Ascending aorta (tissue), 2 donors: ENCODE results near the gene SLCO1A2. TPM values are rescaled to one million over a fixed set of nuclear protein-coding genes. Genes with fewer than 3 reads are reported as not detected.

Source experiments
- DNase-seq, 2 donors: peaks; one replicate each; pipeline ENCODE4 v3.0.0-alpha.2; 2019; ENCODE audit warnings: low spot score in 2 of 2
- H3K27ac ChIP-seq, 2 donors: fragments of 200-600 bp; sonication (generic); one replicate each; pipeline ENCODE4 v1.5.1; 2016 to 2017; ENCODE audit warnings: mild to moderate bottlenecking in 1 of 2
- H3K27me3 ChIP-seq: fragments of 200-600 bp; sonication (generic); one replicate; pipeline ENCODE4 v1.5.1; 2017
- H3K36me3 ChIP-seq, 2 donors: fragments of 200-600 bp; sonication (generic); one replicate each; pipeline ENCODE4 v1.5.1; 2016
- H3K4me1 ChIP-seq, 2 donors: fragments of 200-600 bp; sonication (generic); one replicate each; pipeline ENCODE4 v1.5.1; 2016 to 2017; ENCODE audit warnings: mild to moderate bottlenecking in 1 of 2
- H3K4me3 ChIP-seq, 2 donors: fragments of 200-600 bp; sonication (generic); one replicate each; pipeline ENCODE4 v1.5.1; 2016 to 2017; ENCODE audit warnings: mild to moderate bottlenecking in 1 of 2
- H3K9me3 ChIP-seq, 2 donors: fragments of 200-600 bp; sonication (generic); one replicate each; pipeline ENCODE4 v1.5.1; 2016
- CTCF ChIP-seq, 3 experiments: fragments of 200-600 bp in 2 of 3; fragments of 450-650 bp in 1 of 3; sonication (generic) in 2 of 3; IDR thresholded peaks; one replicate each; pipeline ENCODE4 v1.5.1; 2016 to 2019; ENCODE audit warnings: antibody characterized with exemption in 3 of 3, mild to moderate bottlenecking in 1 of 3, moderate library complexity in 1 of 3
- intact Hi-C: fragments of 100-400 bp; cut with DNase I; formaldehyde crosslinking; loops from one replicate; pipeline ENCODE4 v1.15.1; 2023
- total RNA-seq: library from RNA; depleted of rRNA; stranded (reverse); fragments of >200 nt; gene quantifications from one replicate; pipeline ENCODE4 v1.1.0, GENCODE V29; 2016

The SLCO1A2 gene
- total RNA-seq, 1 donor from 2014 or later, result not detected

DNA sequence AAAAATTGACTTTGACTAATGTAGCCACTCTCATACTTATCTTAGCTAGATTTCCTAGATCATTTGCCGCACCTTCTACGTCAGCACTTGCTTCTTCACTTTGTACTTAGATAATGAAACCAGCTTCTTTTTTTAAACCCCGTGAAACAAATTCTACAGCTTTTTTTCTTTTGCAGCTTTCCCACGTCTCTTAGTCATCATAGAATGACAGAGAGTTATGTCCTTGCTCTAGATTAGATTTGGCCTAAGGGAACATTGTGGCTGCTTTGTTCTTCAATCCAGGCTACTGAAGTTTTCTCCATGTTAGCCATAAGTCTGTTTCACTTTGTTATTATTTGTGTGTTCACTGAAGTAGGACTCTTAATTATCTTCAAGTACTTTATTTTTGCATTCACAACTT is 94.9 kb downstream of the SLCO1A2 start:
- no peaks in the 10 kb centered on the region for H3K27me3 ChIP-seq
- no peaks in the 10 kb centered on the region for H3K9me3 ChIP-seq
- no peak for DNase-seq
- no peak overlapping the region for H3K4me3 ChIP-seq
- no peak overlapping the region for H3K27ac ChIP-seq
- no peak for TF ChIP-seq CTCF (IDR thresholded peaks at IDR 0.05)
- H3K36me3 ChIP-seq, result no peaks in the 10 kb centered on the region
- intact Hi-C loops, result no loop called here
- no peaks in the 10 kb centered on the region for H3K4me1 ChIP-seq

- Histone ChIP-seq H3K27ac (no peak overlapping the region), H3K4me1 (no peaks in the 10 kb centered on the region), H3K9me3 (no peaks in the 10 kb centered on the region), H3K4me3 (no peak overlapping the region), H3K27me3 (no peaks in the 10 kb centered on the region), H3K36me3 (no peaks in the 10 kb centered on the region)
- no peak for DNase-seq
- TF ChIP-seq CTCF (IDR thresholded peaks at IDR 0.05), result no peak
- intact Hi-C loops, result no loop called here
Observed at GRCh38 chr12:21234395-21234794, 100.3 kb downstream of the SLCO1A2 start.

GRCh38 chr12:21223930-21224329 is 110.8 kb downstream of the SLCO1A2 start:
- Histone ChIP-seq H3K27ac (no peak overlapping the region), H3K4me1 (no peaks in the 10 kb centered on the region), H3K4me3 (no peak overlapping the region), H3K27me3 (no peaks in the 10 kb centered on the region), H3K36me3 (no peaks in the 10 kb centered on the region), H3K9me3 (no peaks in the 10 kb centered on the region)
- TF ChIP-seq CTCF (IDR thresholded peaks at IDR 0.05), result no peak
- intact Hi-C loops, result no loop called here
- DNase-seq, result no peak

DNA sequence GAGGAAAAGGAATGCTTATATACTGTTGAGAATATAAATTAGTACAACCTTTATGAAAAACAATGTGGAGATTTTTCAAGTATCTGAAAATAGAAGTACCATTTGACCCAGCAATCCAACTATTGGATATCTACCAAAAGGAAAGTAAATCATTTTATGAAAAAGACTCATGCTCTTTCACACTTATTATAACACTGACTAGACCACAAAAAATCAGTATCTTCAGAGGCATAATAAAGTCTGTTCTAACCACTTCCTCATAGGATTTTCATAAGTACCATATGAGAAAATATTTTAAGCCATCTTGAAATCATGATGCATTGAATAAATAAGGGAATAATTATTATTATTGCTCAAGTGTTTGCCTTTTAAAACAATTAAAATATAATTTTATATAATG is 112.9 kb downstream of the SLCO1A2 start:
- Histone ChIP-seq H3K36me3 (no peaks in the 10 kb centered on the region), H3K4me3 (no peak overlapping the region), H3K27ac (no peak overlapping the region), H3K9me3 (no peaks in the 10 kb centered on the region), H3K27me3 (no peaks in the 10 kb centered on the region), H3K4me1 (no peaks in the 10 kb centered on the region)
- intact Hi-C loops, result no loop called here
- no peak for TF ChIP-seq CTCF (IDR thresholded peaks at IDR 0.05)
- DNase-seq, result no peak

DNA sequence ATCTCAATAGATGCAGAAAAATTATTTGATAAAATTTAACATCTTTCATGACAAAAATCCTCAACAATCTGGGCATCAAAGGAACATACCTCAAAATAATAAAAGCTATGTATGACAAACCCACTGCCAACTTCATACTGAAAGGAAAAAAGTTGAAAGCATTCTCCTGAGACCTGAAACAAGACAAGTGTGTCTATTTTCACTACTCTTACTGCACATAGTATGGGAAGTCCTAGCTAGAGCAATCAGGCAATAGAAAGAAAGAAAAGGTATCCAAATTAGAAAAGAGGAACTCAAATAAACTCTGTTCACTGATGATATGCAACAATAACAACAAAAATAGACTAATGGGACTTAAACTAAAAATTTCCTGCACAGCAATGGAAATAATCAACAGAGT is 113.6 kb downstream of the SLCO1A2 start:
- intact Hi-C loops, result no loop called here
- no peak for TF ChIP-seq CTCF (IDR thresholded peaks at IDR 0.05)
- Histone ChIP-seq H3K36me3 (no peaks in the 10 kb centered on the region), H3K27me3 (no peaks in the 10 kb centered on the region), H3K27ac (no peak overlapping the region), H3K4me3 (no peak overlapping the region), H3K9me3 (no peaks in the 10 kb centered on the region), H3K4me1 (no peaks in the 10 kb centered on the region)
- DNase-seq, result no peak

- no peaks in the 10 kb centered on the region for H3K36me3 ChIP-seq
- H3K9me3 ChIP-seq, result no peaks in the 10 kb centered on the region
- H3K27me3 ChIP-seq, result no peaks in the 10 kb centered on the region
- no peaks in the 10 kb centered on the region for H3K4me1 ChIP-seq
- TF ChIP-seq CTCF (IDR thresholded peaks at IDR 0.05), result no peak
- intact Hi-C loops, result no loop called here
- no peak for DNase-seq
- H3K4me3 ChIP-seq, result no peak overlapping the region
- H3K27ac ChIP-seq, result no peak overlapping the region
Observed at GRCh38 chr12:21220266-21220665, 114.5 kb downstream of the SLCO1A2 start.
